Amniotic stem cell (primary cell): ENCODE results near the gene LY6G5C.
A peak's percentile ranks its signal among the peaks of the same experiment; 100 is the strongest.
"Not testable (repeated sequence)": the region's sequence is repeated elsewhere in the genome, so short reads cannot be mapped to it uniquely, and the experiment has no call there.

Experiments
- DNase-seq: peaks from one replicate; lab custom pipeline; 2025; lab: John Stamatoyannopoulos, UW

Gene LY6G5C

DNA sequence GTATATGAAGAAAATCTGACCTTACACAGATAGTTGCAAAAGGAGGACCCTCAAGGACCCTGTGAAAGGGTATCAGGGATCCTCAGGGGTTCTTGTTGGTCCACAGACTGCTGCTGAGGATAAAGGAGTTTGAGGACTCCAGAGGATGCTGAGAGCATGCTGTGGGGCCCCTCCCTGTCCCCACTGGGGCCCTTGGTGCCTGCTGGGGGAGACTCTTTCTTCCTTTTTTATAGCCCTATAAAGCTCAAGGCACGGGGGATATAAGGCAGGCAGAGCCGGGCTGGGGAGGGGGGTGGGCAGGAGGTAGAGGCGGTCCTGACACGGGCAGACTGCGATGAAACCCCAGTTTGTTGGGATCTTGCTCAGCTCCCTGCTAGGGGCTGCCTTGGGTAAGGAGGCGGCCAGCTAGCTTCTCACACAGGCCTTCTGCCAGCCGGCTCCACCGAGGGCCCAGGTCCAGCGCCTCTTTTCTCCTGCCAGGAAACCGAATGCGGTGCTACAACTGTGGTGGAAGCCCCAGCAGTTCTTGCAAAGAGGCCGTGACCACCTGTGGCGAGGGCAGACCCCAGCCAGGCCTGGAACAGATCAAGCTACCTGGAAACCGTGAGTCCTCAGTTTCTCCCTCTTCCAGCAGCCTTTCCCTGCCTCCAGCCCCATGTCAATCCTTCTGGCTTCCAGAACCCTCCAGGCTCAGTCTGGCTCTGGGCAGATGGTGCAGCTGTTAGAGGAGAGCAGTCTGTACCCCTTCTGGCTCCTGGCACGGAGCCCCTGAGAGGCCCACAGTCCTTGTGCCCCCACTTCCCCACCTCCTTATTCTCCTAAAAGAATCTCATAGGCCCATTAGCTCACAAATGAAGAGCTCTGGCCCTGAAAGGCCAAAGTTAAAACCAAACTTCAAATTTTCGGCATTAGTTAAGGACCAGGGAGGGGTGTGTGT is 34.4 kb upstream of the LY6G5C start, which contains the start of gene LY6G6D:
Gene LY6G6D, plus strand, starts transcription at position 327 of the 937 bp plus-strand sequence. Its CDS starts 8 bp downstream, at position 335.
- no peak for DNase-seq

DNA sequence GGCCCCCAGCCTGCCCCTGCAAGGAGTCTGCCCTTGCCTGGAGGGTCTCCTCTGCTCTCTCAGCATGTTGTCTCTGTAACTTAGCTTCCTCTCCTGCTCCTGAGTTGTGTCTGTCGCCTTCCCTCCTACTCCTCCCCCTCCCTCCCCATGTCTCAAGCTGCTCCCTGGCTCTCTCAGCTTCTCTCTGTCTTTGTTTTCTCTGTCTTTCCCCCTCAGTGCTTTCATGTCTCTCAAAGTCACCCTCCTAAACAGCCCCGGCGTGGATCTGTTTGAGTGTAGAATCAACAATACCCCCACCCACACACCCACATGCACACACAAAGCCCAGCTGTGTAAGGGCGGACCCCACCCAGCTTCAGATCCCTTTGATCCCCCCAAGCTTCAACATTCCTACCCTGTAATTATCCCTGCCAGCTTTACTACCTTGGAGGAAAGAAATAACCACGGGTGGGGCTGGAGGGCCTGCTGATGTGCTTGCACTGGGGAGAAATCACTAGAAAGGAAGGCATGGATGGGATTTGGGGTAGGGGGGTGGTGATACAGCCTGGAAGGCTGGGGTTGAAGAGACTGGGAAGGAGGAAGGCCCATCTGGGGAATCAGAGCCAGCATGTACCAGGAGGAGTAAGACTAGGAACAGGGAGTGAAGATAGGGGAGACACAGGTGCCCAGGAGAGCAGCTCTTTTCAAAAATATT is 33.3 kb upstream of the LY6G5C start:
- DNase-seq: no peak

GRCh38 chr6:31713465-31713864 is 32.6 kb upstream of the LY6G5C start:
- no peak for DNase-seq

GRCh38 chr6:31712296-31712695 is 31.4 kb upstream of the LY6G5C start:
- no peak for DNase-seq

DNA sequence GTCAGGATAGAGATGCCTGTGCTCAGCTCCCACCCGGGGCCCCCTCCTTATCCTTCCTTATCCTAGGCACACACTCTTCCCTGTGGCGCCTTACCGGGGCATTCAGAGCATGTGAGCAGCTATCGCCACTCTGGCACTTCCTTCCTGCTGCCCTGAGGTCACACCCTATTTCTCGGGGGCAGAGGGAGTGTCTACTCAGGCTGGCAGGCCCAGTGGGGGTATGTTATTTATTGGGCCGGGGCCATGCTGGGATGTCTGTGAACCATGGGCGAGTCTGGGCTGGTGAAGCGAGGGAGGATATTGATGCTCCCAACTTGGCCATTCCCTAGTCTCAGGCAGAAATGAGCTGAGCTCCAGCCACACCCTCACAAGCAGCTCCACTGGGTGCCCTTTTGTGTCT is 30.4 kb upstream of the LY6G5C start:
- DNase-seq: no peak

GRCh38 chr6:31710523-31711219 is 29.8 kb upstream of the LY6G5C start:
- no peak for DNase-seq

DNA sequence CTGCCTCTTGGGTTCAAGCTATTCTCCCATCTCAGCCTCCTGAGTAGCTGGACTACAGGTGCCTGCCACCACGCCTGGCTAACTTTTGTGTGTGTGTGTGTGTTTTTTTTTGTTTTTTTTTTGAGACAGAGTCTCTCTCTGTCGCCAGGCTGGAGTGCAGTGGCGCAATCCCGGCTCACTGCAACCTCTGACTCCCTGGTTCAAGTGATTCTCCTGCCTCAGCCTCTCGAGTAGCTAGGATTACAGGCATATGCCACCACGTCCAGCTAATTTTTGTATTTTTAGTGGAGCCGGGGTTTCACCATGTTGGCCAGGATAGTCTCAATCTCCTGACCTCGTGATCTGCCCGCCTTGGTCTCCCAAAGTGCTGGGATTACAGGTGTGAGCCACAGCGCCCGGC is 28.3 kb upstream of the LY6G5C start:
- not testable (repeated sequence) for DNase-seq

- no peak for DNase-seq
Measured at GRCh38 chr6:31708224-31708623, 27.4 kb upstream of the LY6G5C start.

- DNase-seq: no peak
Measured at GRCh38 chr6:31707701-31708100, 26.8 kb upstream of the LY6G5C start.

GRCh38 chr6:31706599-31706998 is 25.7 kb upstream of the LY6G5C start, which contains the start of gene LY6G6F:
LY6G6F (plus strand) TSS chr6:31706866; CDS start chr6:31706907, 41 bp downstream.
- no peak for DNase-seq

GRCh38 chr6:31705931-31706330 is 25.1 kb upstream of the LY6G5C start:
- DNase-seq: no peak

DNA sequence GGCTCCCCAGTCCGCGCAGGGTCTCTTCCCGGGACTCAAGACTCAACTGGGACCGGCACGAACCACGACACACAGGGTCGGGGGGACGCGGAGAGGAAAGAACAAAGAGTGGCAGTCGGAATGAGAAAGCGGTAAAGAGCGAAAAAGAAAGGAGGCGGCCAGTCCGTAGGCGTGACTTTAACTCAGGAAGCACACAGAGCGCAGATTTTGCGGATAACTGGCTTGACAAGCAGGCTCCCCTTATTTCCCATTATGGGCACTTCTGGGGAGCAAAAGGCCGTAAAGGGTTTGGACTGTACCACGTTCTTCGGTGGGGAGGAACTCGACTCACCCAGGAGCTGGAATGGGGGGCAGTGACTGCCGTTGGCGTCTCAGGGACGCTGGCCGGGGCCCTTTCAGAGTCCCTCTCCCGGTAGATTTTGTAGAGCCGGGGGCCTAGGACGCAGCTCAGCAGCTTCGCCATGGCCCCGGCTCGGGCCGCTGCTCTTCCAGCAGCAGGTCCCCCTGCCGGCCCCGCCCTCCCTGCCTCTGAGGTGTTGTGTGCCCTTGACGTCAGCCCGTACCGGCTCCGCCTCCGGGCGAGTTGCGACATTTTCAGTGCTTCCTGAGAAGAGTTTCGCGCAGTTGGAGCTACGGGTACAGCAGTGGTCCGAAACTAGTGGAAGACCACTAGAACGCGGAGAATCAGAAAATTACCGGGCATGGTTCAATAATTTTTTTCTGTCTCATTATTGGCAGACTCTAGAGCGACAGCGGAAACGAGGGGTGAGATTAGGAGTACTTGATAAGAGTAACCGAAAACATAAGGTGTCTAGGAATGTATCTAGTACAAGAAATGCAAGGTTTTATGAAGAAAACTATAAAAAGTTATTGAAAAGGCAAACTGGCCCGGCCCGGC is 22.2 kb upstream of the LY6G5C start, which contains the start of gene ABHD16A:
Gene ABHD16A, minus strand, starts transcription at position 506 of the 898 bp plus-strand sequence. Its CDS starts 43 bp downstream, at position 463.
- DNase-seq: peak; percentile 87

GRCh38 chr6:31702405-31702818 is 21.5 kb upstream of the LY6G5C start:
- DNase-seq: no peak

DNA sequence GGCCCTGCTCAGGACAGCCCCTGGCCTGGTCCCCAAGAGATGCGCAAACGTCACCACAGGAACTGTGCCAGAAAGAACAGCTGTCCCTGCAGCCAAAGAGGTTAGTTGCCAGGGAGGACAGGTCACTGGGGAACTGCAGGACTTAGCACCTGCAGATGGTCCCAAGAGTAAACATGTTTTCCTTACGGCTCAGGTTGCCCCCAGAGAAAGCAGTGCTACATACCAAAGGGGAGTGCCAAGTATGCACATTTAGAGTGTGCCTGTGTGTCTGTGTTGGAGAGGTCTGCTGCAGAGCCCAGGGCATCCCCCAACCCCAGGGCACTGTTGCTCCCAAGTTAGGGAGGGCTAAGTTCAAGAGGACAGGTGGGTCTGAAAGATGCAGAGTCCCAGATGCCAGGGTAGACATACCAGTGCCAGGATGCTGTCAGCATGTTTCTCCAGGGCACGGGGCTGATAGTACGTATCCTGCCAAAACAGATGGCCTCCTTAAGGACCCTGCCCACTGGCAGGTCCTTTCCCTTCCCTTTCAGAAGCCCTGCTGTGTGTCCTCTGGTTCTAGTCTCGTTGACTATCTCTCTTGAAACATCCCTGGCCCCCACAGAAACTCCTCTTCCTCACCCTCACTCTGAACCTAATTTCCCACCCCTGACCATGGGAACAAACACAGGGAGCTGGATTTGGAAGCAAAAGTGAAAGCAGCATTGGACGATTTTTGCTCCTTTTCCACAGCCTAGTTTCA is 21.0 kb upstream of the LY6G5C start:
- DNase-seq: no peak

DNA sequence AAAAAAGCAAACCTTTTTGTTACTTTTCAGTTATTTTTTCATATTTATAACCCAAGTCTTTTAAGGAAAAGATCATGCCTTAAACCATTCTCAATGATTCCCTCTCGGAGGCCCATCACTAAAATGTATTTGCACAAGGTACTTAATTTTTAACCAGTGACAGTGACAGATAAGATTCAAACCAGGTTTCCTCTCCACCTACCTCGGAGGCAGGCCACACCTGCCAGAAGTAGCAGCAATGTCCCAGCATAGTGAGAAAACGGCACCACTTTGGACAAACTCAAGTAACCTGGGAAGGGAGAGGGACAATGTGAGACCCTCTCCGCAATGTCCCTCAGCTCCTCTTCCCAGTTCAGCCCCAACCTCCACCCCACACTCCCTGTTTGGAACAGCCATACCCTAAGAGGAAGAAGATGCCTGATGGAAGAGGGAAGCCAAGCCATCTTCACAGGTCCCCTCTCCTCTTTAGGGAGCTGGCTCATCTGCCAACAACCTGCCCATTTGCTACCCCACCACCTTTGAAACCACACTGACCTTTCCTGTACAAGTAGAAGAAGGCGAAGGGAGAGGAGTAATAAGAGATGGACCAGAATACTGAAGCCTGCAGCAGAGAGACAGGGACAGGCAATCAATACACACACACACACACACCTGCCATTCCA is 20.0 kb upstream of the LY6G5C start:
- DNase-seq: no peak

- DNase-seq: no peak
Measured at GRCh38 chr6:31697555-31697954, 16.7 kb upstream of the LY6G5C start.

GRCh38 chr6:31693535-31693934 is 12.7 kb upstream of the LY6G5C start:
- DNase-seq: no peak

GRCh38 chr6:31692886-31693285 is 12.0 kb upstream of the LY6G5C start:
- no peak for DNase-seq

GRCh38 chr6:31692353-31692752 is 11.5 kb upstream of the LY6G5C start:
- no peak for DNase-seq

DNA sequence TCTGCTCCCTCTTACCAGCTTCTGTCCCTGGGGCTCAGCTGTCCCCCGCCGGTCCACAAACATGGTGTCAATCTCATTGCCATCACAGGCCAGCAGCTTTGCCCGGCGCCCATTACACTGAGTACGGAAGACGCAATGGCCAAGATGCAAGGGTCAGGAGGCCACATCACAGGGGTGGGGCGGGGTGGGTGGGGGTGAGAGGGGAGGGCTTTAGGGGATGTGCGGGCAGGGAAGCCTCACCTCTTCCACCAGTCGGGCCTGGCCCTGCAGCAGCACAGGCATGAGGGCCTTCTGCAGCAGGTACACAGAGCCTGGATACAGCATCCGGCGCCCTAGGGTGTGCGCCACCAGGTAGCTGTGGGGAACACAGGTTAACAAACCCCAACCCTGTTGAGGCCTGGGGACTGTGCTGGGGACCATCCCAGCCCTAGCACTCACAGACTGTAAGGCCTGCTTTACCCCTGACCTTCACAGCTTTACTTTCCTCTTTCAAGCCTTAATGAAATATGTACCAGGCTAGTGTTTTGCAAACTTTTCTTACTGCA is 10.8 kb upstream of the LY6G5C start:
- DNase-seq: no peak
